ENCODE measurements around the gene SNX7.

DNA sequence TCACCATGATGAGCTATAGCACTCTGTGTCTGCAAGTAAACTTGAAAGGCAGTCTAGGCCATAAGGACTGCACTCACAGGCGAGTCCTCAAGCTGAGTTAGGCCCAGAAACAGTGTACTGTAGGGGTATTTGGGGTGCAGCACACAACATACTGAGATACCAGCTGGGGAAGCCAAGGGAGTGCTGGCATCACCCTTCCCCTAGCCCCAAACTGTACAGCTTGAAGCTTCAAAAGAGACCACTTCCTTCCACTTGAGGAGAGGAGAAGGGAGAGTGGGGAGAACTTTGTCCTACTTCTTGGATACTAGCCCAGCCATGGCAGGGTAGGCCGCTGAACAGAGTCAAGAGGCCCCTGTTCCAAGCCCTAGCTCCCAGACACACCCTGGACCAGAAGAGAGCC is 24.2 kb upstream of the SNX7 start:
- TF ChIP-seq CTCF (conservative IDR thresholded peaks at IDR 0.05 in 1 of 2, IDR thresholded peaks at IDR 0.05 in 1 of 2; ENCODE audit: extremely low read depth in 1 of 2, insufficient read depth in 1 of 2, low read depth in 1 of 2, low read length in 2 of 2): no peak
- no peak for TF ChIP-seq EZH2 (IDR thresholded peaks at IDR 0.05; ENCODE audit: borderline replicate concordance, low read length)
